ENCODE data around the gene ARAP2. TPM values are rescaled to one million over a fixed set of nuclear protein-coding genes. Genes with fewer than 3 reads are reported as not detected.

ARAP2 gene
- total and polyA plus RNA-seq, 5 donors from 2014 or later: 10.2 to 92.2 (median 14.6) TPM

GRCh38 chr4:36123906-36124305 is 120.4 kb downstream of the ARAP2 start:
- Mint-ChIP-seq H3K36me3 (peaks cover 37% of the 10 kb centered on the region), H3K27me3 (no peaks in the 10 kb centered on the region), H3K4me3 (no peak overlapping the region), H3K4me1 (peaks cover 0 to 4% (median 0%) of the 10 kb centered on the region in 4 donors), H3K27ac (no peak overlapping the region), H3K9me3 (peaks cover 0 to 7% (median 0%) of the 10 kb centered on the region in 7 donors)
- H3K9me3 ChIP-seq (ENCODE audit: control insufficient read depth in 2 of 2, low read length in 2 of 2): no peaks in the 10 kb centered on the region
- DNase-seq: no peak
- H3K4me1 ChIP-seq (ENCODE audit: control insufficient read depth, insufficient read depth, low read length, poor library complexity, severe bottlenecking): no peaks in the 10 kb centered on the region
- H3K27ac ChIP-seq (ENCODE audit: insufficient read depth, low read length, poor library complexity, severe bottlenecking): no peak overlapping the region
- H3K4me3 ChIP-seq (ENCODE audit: low read depth, low read length): no peak overlapping the region
- ATAC-seq (ENCODE audit: low read depth in 2 of 2): no peak
- no peaks in the 10 kb centered on the region for H3K27me3 ChIP-seq (ENCODE audit: control insufficient read depth, insufficient read depth, low read length)
- peaks cover 44% of the 10 kb centered on the region for H3K36me3 ChIP-seq (ENCODE audit: control insufficient read depth, insufficient read depth, low read length)

- Mint-ChIP-seq H3K36me3 (peaks cover 30% of the 10 kb centered on the region), H3K27ac (no peak overlapping the region), H3K4me1 (peaks cover 0 to 12% (median 2%) of the 10 kb centered on the region in 4 donors), H3K27me3 (no peaks in the 10 kb centered on the region), H3K4me3 (no peak overlapping the region), H3K9me3 (no peaks in the 10 kb centered on the region)
- no peaks in the 10 kb centered on the region for H3K4me1 ChIP-seq (ENCODE audit: control insufficient read depth, insufficient read depth, low read length, poor library complexity, severe bottlenecking)
- no peak overlapping the region for H3K27ac ChIP-seq (ENCODE audit: insufficient read depth, low read length, poor library complexity, severe bottlenecking)
- H3K4me3 ChIP-seq (ENCODE audit: low read depth, low read length): no peak overlapping the region
- H3K9me3 ChIP-seq (ENCODE audit: control insufficient read depth in 2 of 2, low read length in 2 of 2): no peaks in the 10 kb centered on the region
- no peak for DNase-seq
- no peaks in the 10 kb centered on the region for H3K27me3 ChIP-seq (ENCODE audit: control insufficient read depth, insufficient read depth, low read length)
- H3K36me3 ChIP-seq (ENCODE audit: control insufficient read depth, insufficient read depth, low read length): peaks cover 42% of the 10 kb centered on the region
- ATAC-seq (ENCODE audit: low read depth in 2 of 2): no peak
These were observed 129.0 kb downstream of the ARAP2 start for GRCh38 chr4:36115312-36115711.

GRCh38 chr4:36111172-36111571 is 133.1 kb downstream of the ARAP2 start:
- no peak overlapping the region for H3K4me3 ChIP-seq (ENCODE audit: low read depth, low read length)
- Mint-ChIP-seq H3K4me1 (peaks cover 2 to 12% (median 4%) of the 10 kb centered on the region in 4 donors), H3K27ac (no peak overlapping the region)

GRCh38 chr4:36099509-36099908 is 144.8 kb downstream of the ARAP2 start:
- peaks cover 5 to 10% (median 5%) of the 10 kb centered on the region in 4 donors for H3K4me1 Mint-ChIP-seq
- H3K9me3 Mint-ChIP-seq: peaks cover 0 to 6% (median 4%) of the 10 kb centered on the region in 7 donors
- no peaks in the 10 kb centered on the region for H3K9me3 ChIP-seq (ENCODE audit: control insufficient read depth in 2 of 2, low read length in 2 of 2)
- H3K27ac ChIP-seq (ENCODE audit: insufficient read depth, low read length, poor library complexity, severe bottlenecking): no peak overlapping the region
- no peak overlapping the region for H3K27ac Mint-ChIP-seq
- peaks cover 66% of the 10 kb centered on the region for H3K36me3 Mint-ChIP-seq
- no peak overlapping the region for H3K4me3 ChIP-seq (ENCODE audit: low read depth, low read length)
- H3K4me1 ChIP-seq (ENCODE audit: control insufficient read depth, insufficient read depth, low read length, poor library complexity, severe bottlenecking): no peaks in the 10 kb centered on the region
- H3K4me3 Mint-ChIP-seq: no peak overlapping the region
- DNase-seq (peak in 1 of 3 donors; percentile 24), ATAC-seq (ENCODE audit: low read depth in 2 of 2) (peak; percentile 28 to 44)
- H3K27me3 Mint-ChIP-seq: no peaks in the 10 kb centered on the region
- no peaks in the 10 kb centered on the region for H3K27me3 ChIP-seq (ENCODE audit: control insufficient read depth, insufficient read depth, low read length)
- peaks cover 21% of the 10 kb centered on the region for H3K36me3 ChIP-seq (ENCODE audit: control insufficient read depth, insufficient read depth, low read length)

More at GRCh38 chr4:36111172-36111571, 133.1 kb downstream of the ARAP2 start:
- no peak for DNase-seq
- Histone ChIP-seq H3K27ac (ENCODE audit: insufficient read depth, low read length, poor library complexity, severe bottlenecking) (no peak overlapping the region), H3K4me1 (ENCODE audit: control insufficient read depth, insufficient read depth, low read length, poor library complexity, severe bottlenecking) (no peaks in the 10 kb centered on the region), H3K36me3 (ENCODE audit: control insufficient read depth, insufficient read depth, low read length) (peaks cover 42% of the 10 kb centered on the region), H3K27me3 (ENCODE audit: control insufficient read depth, insufficient read depth, low read length) (no peaks in the 10 kb centered on the region), H3K9me3 (ENCODE audit: control insufficient read depth in 2 of 2, low read length in 2 of 2) (no peaks in the 10 kb centered on the region)
- Mint-ChIP-seq H3K9me3 (no peaks in the 10 kb centered on the region), H3K36me3 (peaks cover 25% of the 10 kb centered on the region), H3K4me3 (no peak overlapping the region), H3K27me3 (no peaks in the 10 kb centered on the region)
- ATAC-seq (ENCODE audit: low read depth in 2 of 2): no peak

- Histone ChIP-seq H3K9me3 (ENCODE audit: control insufficient read depth in 2 of 2, low read length in 2 of 2) (no peaks in the 10 kb centered on the region), H3K36me3 (ENCODE audit: control insufficient read depth, insufficient read depth, low read length) (peaks cover 25% of the 10 kb centered on the region), H3K4me1 (ENCODE audit: control insufficient read depth, insufficient read depth, low read length, poor library complexity, severe bottlenecking) (no peaks in the 10 kb centered on the region), H3K27me3 (ENCODE audit: control insufficient read depth, insufficient read depth, low read length) (no peaks in the 10 kb centered on the region), H3K27ac (ENCODE audit: insufficient read depth, low read length, poor library complexity, severe bottlenecking) (no peak overlapping the region), H3K4me3 (ENCODE audit: low read depth, low read length) (no peak overlapping the region)
- peaks cover 54% of the 10 kb centered on the region for H3K36me3 Mint-ChIP-seq
- H3K9me3 Mint-ChIP-seq: peaks cover 0 to 3% (median 0%) of the 10 kb centered on the region in 7 donors
- DNase-seq: no peak
- H3K27me3 Mint-ChIP-seq: no peaks in the 10 kb centered on the region
- no peak for ATAC-seq (ENCODE audit: low read depth in 2 of 2)
- H3K27ac Mint-ChIP-seq: no peak overlapping the region
- no peak overlapping the region for H3K4me3 Mint-ChIP-seq
- peaks cover 0 to 8% (median 3%) of the 10 kb centered on the region in 4 donors for H3K4me1 Mint-ChIP-seq
These were observed 149.3 kb downstream of the ARAP2 start for GRCh38 chr4:36094995-36095394.

GRCh38 chr4:36091997-36092396 is 152.3 kb downstream of the ARAP2 start:
- H3K36me3 ChIP-seq (ENCODE audit: control insufficient read depth, insufficient read depth, low read length): peaks cover 33% of the 10 kb centered on the region
- H3K27ac Mint-ChIP-seq: no peak overlapping the region
- H3K4me1 Mint-ChIP-seq: peaks cover 0 to 8% (median 1%) of the 10 kb centered on the region in 4 donors
- H3K4me3 ChIP-seq (ENCODE audit: low read depth, low read length): no peak overlapping the region
- no peak overlapping the region for H3K27ac ChIP-seq (ENCODE audit: insufficient read depth, low read length, poor library complexity, severe bottlenecking)
- H3K9me3 ChIP-seq (ENCODE audit: control insufficient read depth in 2 of 2, low read length in 2 of 2): no peaks in the 10 kb centered on the region
- H3K36me3 Mint-ChIP-seq: peaks cover 47% of the 10 kb centered on the region
- ATAC-seq (ENCODE audit: low read depth in 2 of 2) (no peak), DNase-seq (no peak)
- no peaks in the 10 kb centered on the region for H3K27me3 ChIP-seq (ENCODE audit: control insufficient read depth, insufficient read depth, low read length)
- H3K27me3 Mint-ChIP-seq: no peaks in the 10 kb centered on the region
- no peaks in the 10 kb centered on the region for H3K9me3 Mint-ChIP-seq
- no peak overlapping the region for H3K4me3 Mint-ChIP-seq
- no peaks in the 10 kb centered on the region for H3K4me1 ChIP-seq (ENCODE audit: control insufficient read depth, insufficient read depth, low read length, poor library complexity, severe bottlenecking)

GRCh38 chr4:36088542-36088941 is 155.8 kb downstream of the ARAP2 start:
- H3K4me1 Mint-ChIP-seq: peaks cover 0 to 8% (median 4%) of the 10 kb centered on the region in 4 donors
- no peaks in the 10 kb centered on the region for H3K9me3 Mint-ChIP-seq
- no peak overlapping the region for H3K27ac ChIP-seq (ENCODE audit: insufficient read depth, low read length, poor library complexity, severe bottlenecking)
- no peaks in the 10 kb centered on the region for H3K27me3 Mint-ChIP-seq
- no peak overlapping the region for H3K4me3 ChIP-seq (ENCODE audit: low read depth, low read length)
- peaks cover 31% of the 10 kb centered on the region for H3K36me3 ChIP-seq (ENCODE audit: control insufficient read depth, insufficient read depth, low read length)
- H3K27ac Mint-ChIP-seq: peak overlapping the region in 1 of 3 donors; percentile 58
- H3K4me1 ChIP-seq (ENCODE audit: control insufficient read depth, insufficient read depth, low read length, poor library complexity, severe bottlenecking): no peaks in the 10 kb centered on the region
- DNase-seq (no peak), ATAC-seq (ENCODE audit: low read depth in 2 of 2) (no peak)
- H3K36me3 Mint-ChIP-seq: peaks cover 24% of the 10 kb centered on the region
- no peak overlapping the region for H3K4me3 Mint-ChIP-seq
- H3K9me3 ChIP-seq (ENCODE audit: control insufficient read depth in 2 of 2, low read length in 2 of 2): no peaks in the 10 kb centered on the region
- no peaks in the 10 kb centered on the region for H3K27me3 ChIP-seq (ENCODE audit: control insufficient read depth, insufficient read depth, low read length)

GRCh38 chr4:36086261-36086786 is 158.0 kb downstream of the ARAP2 start:
- no peak for DNase-seq
- Histone ChIP-seq H3K9me3 (ENCODE audit: control insufficient read depth in 2 of 2, low read length in 2 of 2) (no peaks in the 10 kb centered on the region), H3K4me1 (ENCODE audit: control insufficient read depth, insufficient read depth, low read length, poor library complexity, severe bottlenecking) (no peaks in the 10 kb centered on the region), H3K36me3 (ENCODE audit: control insufficient read depth, insufficient read depth, low read length) (peaks cover 40% of the 10 kb centered on the region), H3K27me3 (ENCODE audit: control insufficient read depth, insufficient read depth, low read length) (no peaks in the 10 kb centered on the region), H3K27ac (ENCODE audit: insufficient read depth, low read length, poor library complexity, severe bottlenecking) (no peak overlapping the region), H3K4me3 (ENCODE audit: low read depth, low read length) (no peak overlapping the region)
- Mint-ChIP-seq H3K27me3 (no peaks in the 10 kb centered on the region), H3K4me1 (peaks cover 0 to 8% (median 4%) of the 10 kb centered on the region in 4 donors), H3K4me3 (no peak overlapping the region), H3K36me3 (peaks cover 24% of the 10 kb centered on the region), H3K9me3 (no peaks in the 10 kb centered on the region), H3K27ac (no peak overlapping the region)
- no peak for ATAC-seq (ENCODE audit: low read depth in 2 of 2)
